GM23338 (cell line): Measurements from ENCODE around the gene YLPM1. TPM values are rescaled to one million over a fixed set of nuclear protein-coding genes. Genes with fewer than 3 reads are reported as not detected.

Experiments
- ATAC-seq: fragments of 200-7000 bp; cut with Tn5 transposase; 3 replicates; pipeline ENCODE4 v1.9.1; 2020
- DNase-seq: peaks from one replicate; pipeline ENCODE4 v3.0.0-alpha.2; 2015; ENCODE audit warnings: low spot score
- H2AFZ ChIP-seq: fragments of 200-600 bp; sonication (generic); 2 replicates; pipeline ENCODE4 v1.8.0; 2016; ENCODE audit warnings: antibody characterized with exemption, mild to moderate bottlenecking, moderate library complexity
- H3F3A ChIP-seq: fragments of 200-600 bp; sonication (generic); replicated peaks from 2 replicates; pipeline ENCODE4 v1.8.0; 2017; ENCODE audit warnings: antibody characterized with exemption, mixed run types, low read depth
- H3K27ac ChIP-seq: fragments of 200-600 bp; sonication (generic); 2 replicates; pipeline ENCODE4 v1.6.1; 2016; ENCODE audit warnings: low read depth
- H3K27me3 ChIP-seq: fragments of 200-600 bp; sonication (generic); 2 replicates; pipeline ENCODE4 v1.8.0; 2016; ENCODE audit warnings: mild to moderate bottlenecking, mixed run types, moderate library complexity; ENCODE audit not compliant: insufficient read depth
- H3K36me3 ChIP-seq: fragments of 200-600 bp; sonication (generic); 2 replicates; pipeline ENCODE4 v1.8.0; 2016; ENCODE audit warnings: mild to moderate bottlenecking; ENCODE audit not compliant: insufficient read depth
- H3K4me1 ChIP-seq: fragments of 200-600 bp; sonication (generic); 2 replicates; pipeline ENCODE4 v1.8.0; 2016; ENCODE audit warnings: mild to moderate bottlenecking, moderate library complexity; ENCODE audit not compliant: insufficient read depth
- H3K4me2 ChIP-seq: fragments of 200-600 bp; sonication (generic); 2 replicates; pipeline ENCODE4 v1.7.1; 2017; ENCODE audit warnings: mixed run types
- H3K4me3 ChIP-seq: fragments of 200-600 bp; sonication (generic); 2 replicates; pipeline ENCODE4 v1.6.1; 2016; ENCODE audit warnings: mixed run types
- H3K79me2 ChIP-seq: fragments of 200-600 bp; sonication (generic); replicated peaks from 2 replicates; pipeline ENCODE4 v1.8.0; 2017; ENCODE audit warnings: mild to moderate bottlenecking; ENCODE audit not compliant: insufficient read depth
- H3K9me2 ChIP-seq: fragments of 200-600 bp; sonication (generic); 2 replicates; pipeline ENCODE4 v1.8.0; 2017; ENCODE audit not compliant: insufficient read depth
- H4K20me1 ChIP-seq: fragments of 200-600 bp; sonication (generic); replicated peaks from 2 replicates; pipeline ENCODE4 v1.8.0; 2017; ENCODE audit warnings: mild to moderate bottlenecking; ENCODE audit not compliant: insufficient read depth
- H3K27ac Mint-ChIP-seq: 2 replicates; pipeline ENCODE4 v1.8.0; 2020; ENCODE audit warnings: inconsistent platforms, mild to moderate bottlenecking, moderate library complexity, mixed read lengths
- H3K27me3 Mint-ChIP-seq: 3 replicates; pipeline ENCODE4 v1.8.0; 2022; ENCODE audit warnings: low read depth, mild to moderate bottlenecking, moderate library complexity, mixed read lengths, inconsistent platforms; ENCODE audit not compliant: insufficient read depth, poor library complexity
- H3K36me3 Mint-ChIP-seq: 3 replicates; pipeline ENCODE4 v1.8.0; 2021; ENCODE audit warnings: low read depth, mild to moderate bottlenecking, inconsistent platforms, moderate library complexity, mixed read lengths
- H3K4me1 Mint-ChIP-seq: 3 replicates; pipeline ENCODE4 v1.8.0; 2020; ENCODE audit warnings: mild to moderate bottlenecking, inconsistent platforms, mixed read lengths
- H3K4me3 Mint-ChIP-seq: 3 replicates; pipeline ENCODE4 v1.8.0; 2021; ENCODE audit warnings: moderate library complexity, mild to moderate bottlenecking, inconsistent platforms, mixed read lengths
- H3K9me3 Mint-ChIP-seq: 3 replicates; pipeline ENCODE4 v1.8.0; 2020; ENCODE audit warnings: moderate library complexity, mild to moderate bottlenecking, inconsistent platforms, mixed read lengths
- CREB1 ChIP-seq: fragments of 250-450 bp; sonication (Bioruptor Pico); IDR thresholded peaks from 2 replicates; pipeline ENCODE4 v1.5.0; 2020; ENCODE audit warnings: low read depth, mild to moderate bottlenecking, moderate library complexity
- CTCF ChIP-seq, 2 experiments: fragments of 200-600 bp in 1 of 2; sonication (generic) in 1 of 2; conservative IDR thresholded peaks; 2 replicates each; pipeline versions ENCODE4 v1.5.1 to v1.6.1; 2016 to 2017; ENCODE audit warnings: antibody characterized with exemption in 2 of 2, low read depth in 2 of 2, mild to moderate bottlenecking in 2 of 2, moderate library complexity in 1 of 2
- EZH2 ChIP-seq: fragments of 200-600 bp; sonication (generic); IDR thresholded peaks from one replicate; pipeline ENCODE4 v1.8.0; 2017; ENCODE audit warnings: antibody characterized with exemption, mild to moderate bottlenecking, low read depth; ENCODE audit not compliant: unreplicated experiment
- EZH2phosphoT487 ChIP-seq: fragments of 200-600 bp; sonication (generic); IDR thresholded peaks from one replicate; pipeline ENCODE4 v1.8.1; 2018; ENCODE audit warnings: antibody characterized with exemption; ENCODE audit not compliant: unreplicated experiment
- JUNB ChIP-seq: IDR thresholded peaks from one replicate; pipeline ENCODE4 v1.6.1; 2016; ENCODE audit warnings: antibody characterized with exemption; ENCODE audit not compliant: unreplicated experiment
- NANOG ChIP-seq: IDR thresholded peaks from 2 replicates; pipeline ENCODE4 v1.6.1; 2016; ENCODE audit warnings: antibody characterized with exemption, borderline replicate concordance
- POLR2AphosphoS5 ChIP-seq: IDR thresholded peaks from 2 replicates; pipeline ENCODE4 v1.6.1; 2016; ENCODE audit warnings: antibody characterized with exemption, low read depth
- REST ChIP-seq: IDR thresholded peaks from one replicate; pipeline ENCODE4 v1.6.1; 2018; ENCODE audit warnings: antibody characterized with exemption; ENCODE audit not compliant: unreplicated experiment
- STAT1 ChIP-seq: IDR thresholded peaks from one replicate; pipeline ENCODE4 v1.6.1; 2016; ENCODE audit warnings: antibody characterized with exemption; ENCODE audit not compliant: unreplicated experiment
- ZNF114 ChIP-seq: fragments of 250-450 bp; sonication (Bioruptor Pico); IDR thresholded peaks from 2 replicates; pipeline ENCODE4 v1.5.0; 2020; ENCODE audit warnings: mild to moderate bottlenecking, moderate library complexity
- ZNF331 ChIP-seq: fragments of 250-450 bp; sonication (Bioruptor Pico); IDR thresholded peaks from 2 replicates; pipeline ENCODE4 v1.5.0; 2020; ENCODE audit warnings: low read depth, mild to moderate bottlenecking, moderate library complexity
- polyA plus RNA-seq: library from polyadenylated mRNA; unstranded; fragments of >200 nt; fragmentation: Nextera tagmentation; extraction: Ambion mirVana; gene quantifications from 2 replicates; pipeline ENCODE4 v1.2.1, GENCODE V29; 2016
- total RNA-seq: library from RNA; depleted of rRNA; stranded (reverse); fragments of >200 nt; shearing (Covaris generic); gene quantifications from 2 replicates; pipeline ENCODE4 v1.2.3, GENCODE V29; 2014
- TF ChIP-seq, protein P1 (sequence below): fragments of 250-450 bp; sonication (Bioruptor Pico); IDR thresholded peaks from 2 replicates; pipeline ENCODE4 v1.5.0; 2020; ENCODE audit warnings: mild to moderate bottlenecking, moderate library complexity
- TF ChIP-seq, protein P2 (sequence below): IDR thresholded peaks from 2 replicates; pipeline ENCODE4 v1.6.1; 2016; ENCODE audit warnings: antibody characterized with exemption

The YLPM1 gene
- total and polyA plus RNA-seq, 2 experiments from 2014 or later, result 39.2 to 58.4 TPM

GRCh38 chr14:74754899-74755298 is 8.2 kb upstream of the YLPM1 start:
- no peaks in the 10 kb centered on the region for H3K4me1 ChIP-seq
- Mint-ChIP-seq H3K27me3 (peaks cover 4% of the 10 kb centered on the region), H3K4me1 (no peaks in the 10 kb centered on the region), H3K9me3 (peaks cover 21% of the 10 kb centered on the region), H3K36me3 (peaks cover 15% of the 10 kb centered on the region; the same call in 2 of the 3 replicates), H3K4me3 (no peak overlapping the region), H3K27ac (no peak overlapping the region)
- H2AFZ ChIP-seq, result no peak overlapping the region
- H3K27me3 ChIP-seq, result no peaks in the 10 kb centered on the region
- H3K36me3 ChIP-seq, result no peaks in the 10 kb centered on the region
- no peaks in the 10 kb centered on the region for H3F3A ChIP-seq
- no peak for ATAC-seq
- no peaks in the 10 kb centered on the region for H3K9me2 ChIP-seq
- H3K79me2 ChIP-seq, result no peaks in the 10 kb centered on the region
- H3K4me2 ChIP-seq, result no peak overlapping the region
- H3K4me3 ChIP-seq, result no peak overlapping the region
- no peak for TF ChIP-seq CTCF (conservative IDR thresholded peaks at IDR 0.05; ENCODE audit: low read depth in 2 of 2)
- TF ChIP-seq POLR2AphosphoS5, result no peak
- TF ChIP-seq NANOG, result no peak
- TF ChIP-seq ZNF114, result no peak
- no peak for TF ChIP-seq EZH2
- no peak for TF ChIP-seq STAT1
- TF ChIP-seq, protein P1, sequence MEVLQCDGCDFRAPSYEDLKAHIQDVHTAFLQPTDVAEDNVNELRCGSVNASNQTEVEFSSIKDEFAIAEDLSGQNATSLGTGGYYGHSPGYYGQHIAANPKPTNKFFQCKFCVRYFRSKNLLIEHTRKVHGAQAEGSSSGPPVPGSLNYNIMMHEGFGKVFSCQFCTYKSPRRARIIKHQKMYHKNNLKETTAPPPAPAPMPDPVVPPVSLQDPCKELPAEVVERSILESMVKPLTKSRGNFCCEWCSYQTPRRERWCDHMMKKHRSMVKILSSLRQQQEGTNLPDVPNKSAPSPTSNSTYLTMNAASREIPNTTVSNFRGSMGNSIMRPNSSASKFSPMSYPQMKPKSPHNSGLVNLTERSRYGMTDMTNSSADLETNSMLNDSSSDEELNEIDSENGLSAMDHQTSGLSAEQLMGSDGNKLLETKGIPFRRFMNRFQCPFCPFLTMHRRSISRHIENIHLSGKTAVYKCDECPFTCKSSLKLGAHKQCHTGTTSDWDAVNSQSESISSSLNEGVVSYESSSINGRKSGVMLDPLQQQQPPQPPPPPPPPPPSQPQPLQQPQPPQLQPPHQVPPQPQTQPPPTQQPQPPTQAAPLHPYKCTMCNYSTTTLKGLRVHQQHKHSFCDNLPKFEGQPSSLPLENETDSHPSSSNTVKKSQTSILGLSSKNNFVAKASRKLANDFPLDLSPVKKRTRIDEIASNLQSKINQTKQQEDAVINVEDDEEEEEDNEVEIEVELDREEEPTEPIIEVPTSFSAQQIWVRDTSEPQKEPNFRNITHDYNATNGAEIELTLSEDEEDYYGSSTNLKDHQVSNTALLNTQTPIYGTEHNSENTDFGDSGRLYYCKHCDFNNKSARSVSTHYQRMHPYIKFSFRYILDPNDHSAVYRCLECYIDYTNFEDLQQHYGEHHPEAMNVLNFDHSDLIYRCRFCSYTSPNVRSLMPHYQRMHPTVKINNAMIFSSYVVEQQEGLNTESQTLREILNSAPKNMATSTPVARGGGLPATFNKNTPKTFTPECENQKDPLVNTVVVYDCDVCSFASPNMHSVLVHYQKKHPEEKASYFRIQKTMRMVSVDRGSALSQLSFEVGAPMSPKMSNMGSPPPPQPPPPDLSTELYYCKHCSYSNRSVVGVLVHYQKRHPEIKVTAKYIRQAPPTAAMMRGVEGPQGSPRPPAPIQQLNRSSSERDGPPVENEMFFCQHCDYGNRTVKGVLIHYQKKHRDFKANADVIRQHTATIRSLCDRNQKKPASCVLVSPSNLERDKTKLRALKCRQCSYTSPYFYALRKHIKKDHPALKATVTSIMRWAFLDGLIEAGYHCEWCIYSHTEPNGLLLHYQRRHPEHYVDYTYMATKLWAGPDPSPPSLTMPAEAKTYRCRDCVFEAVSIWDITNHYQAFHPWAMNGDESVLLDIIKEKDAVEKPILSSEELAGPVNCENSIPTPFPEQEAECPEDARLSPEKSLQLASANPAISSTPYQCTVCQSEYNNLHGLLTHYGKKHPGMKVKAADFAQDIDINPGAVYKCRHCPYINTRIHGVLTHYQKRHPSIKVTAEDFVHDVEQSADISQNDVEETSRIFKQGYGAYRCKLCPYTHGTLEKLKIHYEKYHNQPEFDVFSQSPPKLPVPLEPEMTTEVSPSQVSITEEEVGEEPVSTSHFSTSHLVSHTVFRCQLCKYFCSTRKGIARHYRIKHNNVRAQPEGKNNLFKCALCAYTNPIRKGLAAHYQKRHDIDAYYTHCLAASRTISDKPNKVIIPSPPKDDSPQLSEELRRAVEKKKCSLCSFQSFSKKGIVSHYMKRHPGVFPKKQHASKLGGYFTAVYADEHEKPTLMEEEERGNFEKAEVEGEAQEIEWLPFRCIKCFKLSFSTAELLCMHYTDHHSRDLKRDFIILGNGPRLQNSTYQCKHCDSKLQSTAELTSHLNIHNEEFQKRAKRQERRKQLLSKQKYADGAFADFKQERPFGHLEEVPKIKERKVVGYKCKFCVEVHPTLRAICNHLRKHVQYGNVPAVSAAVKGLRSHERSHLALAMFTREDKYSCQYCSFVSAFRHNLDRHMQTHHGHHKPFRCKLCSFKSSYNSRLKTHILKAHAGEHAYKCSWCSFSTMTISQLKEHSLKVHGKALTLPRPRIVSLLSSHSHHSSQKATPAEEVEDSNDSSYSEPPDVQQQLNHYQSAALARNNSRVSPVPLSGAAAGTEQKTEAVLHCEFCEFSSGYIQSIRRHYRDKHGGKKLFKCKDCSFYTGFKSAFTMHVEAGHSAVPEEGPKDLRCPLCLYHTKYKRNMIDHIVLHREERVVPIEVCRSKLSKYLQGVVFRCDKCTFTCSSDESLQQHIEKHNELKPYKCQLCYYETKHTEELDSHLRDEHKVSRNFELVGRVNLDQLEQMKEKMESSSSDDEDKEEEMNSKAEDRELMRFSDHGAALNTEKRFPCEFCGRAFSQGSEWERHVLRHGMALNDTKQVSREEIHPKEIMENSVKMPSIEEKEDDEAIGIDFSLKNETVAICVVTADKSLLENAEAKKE (CRISPR knock-in tag), result no peak
- no peak for TF ChIP-seq JUNB
- TF ChIP-seq ZNF331 (CRISPR knock-in tag), result no peak
- no peak for TF ChIP-seq EZH2phosphoT487
- TF ChIP-seq REST, result no peak
- TF ChIP-seq, protein P2, sequence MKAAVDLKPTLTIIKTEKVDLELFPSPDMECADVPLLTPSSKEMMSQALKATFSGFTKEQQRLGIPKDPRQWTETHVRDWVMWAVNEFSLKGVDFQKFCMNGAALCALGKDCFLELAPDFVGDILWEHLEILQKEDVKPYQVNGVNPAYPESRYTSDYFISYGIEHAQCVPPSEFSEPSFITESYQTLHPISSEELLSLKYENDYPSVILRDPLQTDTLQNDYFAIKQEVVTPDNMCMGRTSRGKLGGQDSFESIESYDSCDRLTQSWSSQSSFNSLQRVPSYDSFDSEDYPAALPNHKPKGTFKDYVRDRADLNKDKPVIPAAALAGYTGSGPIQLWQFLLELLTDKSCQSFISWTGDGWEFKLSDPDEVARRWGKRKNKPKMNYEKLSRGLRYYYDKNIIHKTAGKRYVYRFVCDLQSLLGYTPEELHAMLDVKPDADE, result no peak
- TF ChIP-seq CREB1 (CRISPR knock-in tag), result no peak
- no peak overlapping the region for H3K27ac ChIP-seq
- DNase-seq, result no peak
- no peaks in the 10 kb centered on the region for H4K20me1 ChIP-seq
